DMS153 treated with DMSO at 0.1 percent for 48 hours (cell line): ENCODE measurements around the gene CPM.
"Not testable (repeated sequence)": the region's sequence is repeated elsewhere in the genome, so short reads cannot be mapped to it uniquely, and the experiment has no call there.

ENCODE experiments used
- DNase-seq: peaks from one replicate; lab custom pipeline; 2025; ENCODE audit not compliant: unreplicated experiment; lab: John Stamatoyannopoulos, UW

CPM gene

DNA sequence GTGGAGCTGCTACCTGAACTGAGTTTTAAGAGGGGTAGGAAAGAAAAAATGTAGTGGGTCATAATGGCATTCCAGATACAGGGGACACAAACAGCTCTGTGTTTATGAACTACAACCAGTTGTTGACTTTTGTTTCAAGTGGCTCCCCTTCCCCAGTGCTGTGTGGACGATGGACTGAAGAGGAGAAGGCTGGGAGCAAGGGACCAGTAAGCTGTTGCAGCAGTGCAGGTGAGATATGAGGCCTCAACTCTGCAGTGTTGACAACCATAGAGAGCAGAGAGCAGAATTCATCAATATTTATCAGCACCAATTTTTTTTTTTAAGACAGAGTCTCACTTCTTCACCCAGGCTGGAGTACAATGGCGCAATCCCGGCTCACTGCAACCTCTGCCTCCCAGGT is 78.4 kb downstream of the CPM start:
- DNase-seq: no peak

DNA sequence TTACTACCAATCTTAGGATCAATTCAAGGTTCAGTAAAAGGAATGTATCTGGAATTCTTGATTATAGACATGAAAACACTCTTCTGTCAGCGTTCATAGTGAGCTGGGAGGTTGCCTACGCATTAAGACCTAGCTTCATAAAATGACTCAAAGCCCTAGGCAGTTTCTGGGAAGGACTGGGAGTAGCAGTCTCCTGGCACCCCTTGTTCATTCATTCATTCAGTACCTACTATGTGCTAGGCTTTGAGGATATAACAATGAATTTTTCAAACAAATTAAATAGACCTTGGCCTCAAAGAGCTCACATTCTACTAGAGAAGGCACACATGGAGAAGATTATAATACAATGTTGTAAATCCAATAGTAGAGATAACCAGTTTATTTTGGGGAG is 78.9 kb downstream of the CPM start:
- no peak for DNase-seq

DNA sequence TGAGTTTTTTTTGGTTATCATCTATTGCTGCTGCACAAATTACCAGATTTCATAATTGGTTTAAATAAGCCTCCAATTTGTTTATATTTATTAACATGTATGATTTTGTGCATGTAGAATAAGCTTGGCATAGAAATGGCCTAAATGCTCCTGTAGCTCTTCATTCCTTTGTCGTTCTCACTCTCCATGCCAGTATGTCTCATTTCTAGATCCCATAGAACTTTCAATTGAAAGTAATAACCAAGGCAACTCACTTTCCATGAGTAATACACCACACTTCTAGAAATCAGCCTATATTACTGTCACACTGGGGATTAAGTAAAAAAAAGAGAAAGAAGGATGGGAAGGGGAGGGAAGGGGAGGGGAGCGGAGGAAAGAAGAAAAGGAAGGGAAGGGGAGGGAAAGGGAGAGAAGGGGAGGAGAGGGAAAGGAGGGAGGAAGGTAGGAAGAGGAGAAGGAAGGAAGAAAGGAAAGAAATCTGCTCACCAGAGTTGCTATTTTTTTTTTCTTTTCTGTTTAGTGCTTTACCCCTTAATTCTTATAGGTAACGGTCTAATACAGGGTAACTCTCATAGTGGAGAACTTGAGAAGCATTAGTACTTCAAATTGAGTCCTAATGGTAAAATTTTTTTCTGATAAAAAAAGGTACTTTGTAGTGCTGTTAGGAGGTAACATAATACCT is 79.4 kb downstream of the CPM start:
- no peak for DNase-seq

DNA sequence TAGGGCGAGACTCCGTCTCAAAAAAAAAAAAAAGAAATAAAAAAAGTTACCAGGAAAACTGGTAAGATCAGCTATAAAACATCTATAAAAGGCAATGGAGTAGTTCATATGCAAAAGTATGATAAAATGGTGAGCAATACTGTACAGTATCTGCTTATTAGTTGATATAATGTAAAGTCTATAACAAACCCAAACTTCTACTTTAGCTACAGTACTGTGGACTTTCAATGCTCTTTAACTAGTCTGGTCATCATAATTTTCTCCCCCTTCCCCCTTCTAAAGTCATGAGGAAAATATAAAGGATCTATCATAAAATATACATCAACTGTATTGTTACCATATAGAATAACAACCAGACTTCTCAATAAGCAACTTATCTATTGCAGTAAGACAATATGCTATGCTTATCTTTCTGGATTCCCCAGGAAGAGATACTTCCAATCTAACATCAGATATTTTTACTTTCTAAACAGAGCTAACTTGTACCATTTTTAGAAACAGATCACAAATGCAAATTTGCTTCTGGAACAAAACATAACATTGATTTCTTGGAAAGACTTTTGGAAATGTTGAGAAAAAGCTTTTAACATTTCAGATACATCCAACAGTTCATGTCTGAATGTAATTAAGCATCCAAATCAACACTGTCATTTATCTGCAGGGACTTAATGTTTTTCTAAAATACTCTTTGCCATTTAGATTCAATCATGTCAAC is 81.2 kb downstream of the CPM start:
- no peak for DNase-seq

DNA sequence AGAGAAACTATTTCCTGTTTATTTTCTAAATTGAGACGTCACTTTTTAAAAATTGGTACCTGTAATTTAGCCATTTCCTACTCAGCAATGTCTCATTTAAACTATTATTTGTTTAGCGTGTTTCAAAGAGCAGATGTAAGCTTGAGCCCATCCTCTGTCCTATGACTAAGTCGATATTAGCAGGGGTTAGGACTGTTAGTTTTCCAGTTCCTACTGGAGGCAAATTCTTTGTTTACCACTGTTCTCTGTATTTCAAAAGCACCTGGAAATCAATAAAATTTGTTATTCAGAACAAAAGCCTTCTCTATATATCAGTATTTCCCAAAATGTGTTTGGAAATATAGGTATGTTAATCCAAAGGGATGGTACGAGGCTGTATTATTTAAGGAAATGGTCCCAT is 82.6 kb downstream of the CPM start:
- no peak for DNase-seq

DNA sequence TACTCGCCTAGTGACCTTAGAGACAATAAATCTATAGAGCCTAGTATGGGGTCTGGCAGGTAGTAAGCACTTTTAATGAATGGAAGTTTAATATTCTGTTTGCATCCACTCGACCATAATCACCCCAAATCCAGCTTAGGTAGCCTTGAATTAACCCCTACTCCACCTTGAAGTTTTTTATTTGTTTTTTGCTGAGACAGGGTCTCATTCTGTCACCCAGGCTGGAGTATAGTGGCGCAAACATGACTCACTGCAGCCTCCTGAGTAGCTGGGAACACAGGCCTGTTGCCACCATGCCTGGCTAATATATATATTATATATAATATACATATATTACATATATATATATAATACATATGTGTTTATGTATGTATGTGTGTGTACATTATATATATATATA is 86.2 kb downstream of the CPM start:
- no peak for DNase-seq

DNA sequence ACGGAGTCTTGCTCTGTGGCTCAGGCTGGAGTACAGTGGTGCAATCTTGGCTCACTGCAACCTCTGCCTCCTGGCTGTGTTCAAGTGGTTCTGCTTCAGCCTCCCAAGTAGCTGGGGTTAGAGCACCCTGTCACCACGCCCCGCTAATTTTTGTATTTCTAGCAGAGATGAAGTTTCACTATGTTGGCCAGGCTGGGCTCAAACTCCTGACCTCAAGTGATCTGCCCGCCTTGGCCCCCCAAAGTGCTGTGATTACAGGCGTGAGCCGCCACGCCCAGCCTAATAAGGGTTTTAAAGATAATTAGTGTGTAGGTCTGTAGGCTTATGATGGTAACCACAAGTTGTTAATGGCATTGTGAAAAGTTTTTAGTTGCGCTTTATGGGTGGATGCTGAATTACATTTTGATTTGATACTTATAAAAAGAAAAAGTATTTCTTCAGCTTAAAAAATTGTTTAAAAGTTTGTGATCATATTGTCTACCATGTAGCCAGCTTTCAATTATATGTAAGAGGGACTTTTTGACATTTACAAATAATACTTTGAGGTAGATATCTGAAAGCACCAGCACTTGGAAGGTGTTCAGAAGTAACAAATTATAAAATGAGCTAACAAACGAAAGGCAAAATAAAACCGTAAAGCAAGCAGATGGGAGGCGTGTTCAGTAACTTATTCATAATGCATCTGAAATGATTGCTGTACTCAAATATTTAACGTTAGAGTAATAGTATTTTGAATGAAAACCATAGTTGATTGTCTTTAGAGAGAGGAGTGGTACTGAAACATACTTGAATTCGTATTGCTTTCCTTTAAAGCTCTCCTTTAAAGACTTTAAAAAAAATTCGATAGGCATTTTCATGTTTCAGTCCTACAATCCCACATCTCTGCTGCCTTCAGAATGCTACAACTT is 87.9 kb downstream of the CPM start:
- DNase-seq: no peak

DNA sequence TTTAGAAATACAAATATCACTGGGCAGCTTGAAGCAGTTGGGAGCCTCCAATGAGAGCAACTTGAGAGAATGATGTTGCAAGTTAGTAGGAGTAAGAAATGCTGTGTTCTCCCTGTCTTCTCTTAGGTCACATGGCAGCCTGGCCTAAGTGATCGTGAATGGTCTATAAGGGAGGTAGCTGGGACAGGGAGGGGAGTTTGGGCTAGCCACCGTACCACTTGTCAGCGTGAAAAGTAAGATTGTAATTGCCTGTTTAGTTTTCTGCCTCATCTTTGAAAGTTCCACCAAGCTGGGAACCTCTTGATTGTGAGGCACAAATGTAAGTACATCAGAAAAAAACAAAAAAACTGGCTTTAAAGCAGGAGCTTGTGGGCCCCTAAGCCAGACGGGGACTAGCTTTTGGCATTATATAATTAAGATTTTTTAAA is 88.6 kb downstream of the CPM start:
- DNase-seq: no peak

DNA sequence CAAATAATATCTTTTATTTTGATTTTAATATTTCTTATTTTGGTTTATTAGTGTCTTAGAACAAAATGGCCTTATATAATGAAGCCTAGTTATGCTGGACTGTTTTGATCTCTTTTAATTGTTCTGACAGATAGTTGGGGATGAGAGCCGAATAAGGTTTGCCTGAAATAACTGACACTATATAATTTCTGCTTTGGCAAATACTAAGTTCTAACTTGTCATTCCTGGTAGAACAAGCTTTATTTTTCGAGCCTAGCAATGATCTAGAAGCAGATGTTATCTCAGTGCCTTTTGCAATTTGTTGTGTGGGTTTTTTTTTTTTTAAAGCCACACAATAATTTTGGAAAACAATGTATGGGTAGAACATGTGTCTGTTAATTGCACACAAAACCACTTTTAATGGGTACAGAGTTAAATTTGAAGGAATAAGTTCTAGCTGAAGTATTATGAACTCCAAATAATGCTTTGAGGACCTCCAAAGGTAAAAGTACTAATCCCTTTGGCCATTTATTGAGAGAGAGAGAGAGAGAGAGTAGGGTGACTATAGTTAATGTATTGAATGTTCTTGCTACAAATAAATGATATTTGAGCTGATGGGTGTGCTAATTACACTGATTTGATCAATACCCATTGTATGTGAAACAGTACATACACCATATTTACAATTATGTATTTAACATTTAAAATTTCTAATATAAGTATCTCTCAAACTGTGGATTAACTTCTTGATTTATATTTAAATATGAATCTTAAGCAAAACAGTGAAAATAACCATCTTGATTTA is 90.0 kb downstream of the CPM start:
- no peak for DNase-seq

DNA sequence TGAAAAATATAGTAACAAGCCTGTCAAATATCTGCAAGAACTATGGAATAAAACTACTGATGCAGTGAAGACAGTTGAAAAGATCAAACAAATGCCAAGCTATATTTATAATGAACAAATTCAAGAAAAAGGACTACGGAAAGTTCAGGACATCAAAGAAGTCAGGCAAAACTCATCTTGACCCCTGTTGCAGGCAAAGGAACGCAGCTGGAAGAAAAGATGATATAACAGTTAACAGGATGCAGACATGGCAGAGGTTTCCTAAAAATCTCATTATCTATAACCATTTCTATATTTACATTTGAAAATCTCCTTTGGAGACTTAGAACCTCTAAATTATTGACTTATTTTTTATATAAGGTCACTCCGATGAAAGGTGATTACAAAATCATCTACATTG is 90.8 kb downstream of the CPM start:
- DNase-seq: no peak

DNA sequence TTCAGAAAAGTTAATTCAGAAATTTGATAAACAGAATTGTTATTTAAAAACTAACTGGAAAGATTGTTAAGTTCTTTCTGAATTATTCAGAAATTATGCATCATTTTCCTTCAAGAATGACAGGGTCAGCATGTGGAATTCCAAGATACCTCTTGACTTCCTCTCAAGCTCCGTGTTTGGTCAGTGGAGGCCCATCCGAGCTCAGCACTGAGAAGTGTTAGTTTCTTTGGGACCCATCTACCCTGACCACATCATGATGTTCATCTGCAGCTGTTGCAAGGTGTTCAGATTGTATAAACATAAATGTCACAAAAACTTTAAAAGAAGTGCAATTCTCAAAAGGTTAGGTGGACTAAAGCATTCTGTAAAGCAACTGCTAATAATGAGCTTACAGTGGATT is 91.3 kb downstream of the CPM start:
- no peak for DNase-seq

DNA sequence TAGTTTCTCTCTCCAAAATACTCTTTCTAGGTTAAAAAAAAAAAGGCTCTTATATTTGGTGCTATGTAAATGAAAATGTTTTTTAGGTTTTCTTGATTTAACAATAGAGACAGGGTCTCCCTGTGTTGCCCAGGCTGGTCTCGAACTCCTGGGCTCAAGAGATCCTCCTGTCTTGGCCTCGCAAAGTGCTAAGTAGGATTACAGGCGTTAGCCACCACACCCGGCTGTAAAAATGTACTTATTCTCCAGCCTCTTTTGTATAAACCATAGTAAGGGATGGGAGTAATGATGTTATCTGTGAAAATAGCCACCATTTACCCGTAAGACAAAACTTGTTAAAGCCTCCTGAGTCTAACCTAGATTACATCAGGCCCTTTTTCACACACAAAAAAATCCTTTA is 91.8 kb downstream of the CPM start:
- DNase-seq: not testable (repeated sequence)

DNA sequence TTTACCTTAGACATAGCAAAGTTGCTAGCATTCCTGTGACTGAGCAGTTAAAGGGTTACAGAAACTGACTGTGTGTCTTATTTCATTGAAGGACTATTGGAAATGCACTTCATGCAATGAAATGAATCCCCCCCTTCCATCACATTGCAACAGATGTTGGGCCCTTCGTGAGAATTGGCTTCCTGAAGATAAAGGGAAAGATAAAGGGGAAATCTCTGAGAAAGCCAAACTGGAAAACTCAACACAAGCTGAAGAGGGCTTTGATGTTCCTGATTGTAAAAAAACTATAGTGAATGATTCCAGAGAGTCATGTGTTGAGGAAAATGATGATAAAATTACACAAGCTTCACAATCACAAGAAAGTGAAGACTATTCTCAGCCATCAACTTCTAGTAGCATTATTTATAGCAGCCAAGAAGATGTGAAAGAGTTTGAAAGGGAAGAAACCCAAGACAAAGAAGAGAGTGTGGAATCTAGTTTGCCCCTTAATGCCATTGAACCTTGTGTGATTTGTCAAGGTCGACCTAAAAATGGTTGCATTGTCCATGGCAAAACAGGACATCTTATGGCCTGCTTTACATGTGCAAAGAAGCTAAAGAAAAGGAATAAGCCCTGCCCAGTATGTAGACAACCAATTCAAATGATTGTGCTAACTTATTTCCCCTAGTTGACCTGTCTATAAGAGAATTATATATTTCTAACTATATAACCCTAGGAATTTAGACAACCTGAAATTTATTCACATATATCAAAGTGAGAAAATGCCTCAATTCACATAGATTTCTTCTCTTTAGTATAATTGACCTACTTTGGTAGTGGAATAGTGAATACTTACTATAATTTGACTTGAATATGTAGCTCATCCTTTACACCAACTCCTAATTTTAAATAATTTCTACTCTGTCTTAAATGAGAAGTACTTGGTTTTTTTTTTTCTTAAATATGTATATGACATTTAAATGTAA is 93.5 kb downstream of the CPM start:
- DNase-seq: no peak

DNA sequence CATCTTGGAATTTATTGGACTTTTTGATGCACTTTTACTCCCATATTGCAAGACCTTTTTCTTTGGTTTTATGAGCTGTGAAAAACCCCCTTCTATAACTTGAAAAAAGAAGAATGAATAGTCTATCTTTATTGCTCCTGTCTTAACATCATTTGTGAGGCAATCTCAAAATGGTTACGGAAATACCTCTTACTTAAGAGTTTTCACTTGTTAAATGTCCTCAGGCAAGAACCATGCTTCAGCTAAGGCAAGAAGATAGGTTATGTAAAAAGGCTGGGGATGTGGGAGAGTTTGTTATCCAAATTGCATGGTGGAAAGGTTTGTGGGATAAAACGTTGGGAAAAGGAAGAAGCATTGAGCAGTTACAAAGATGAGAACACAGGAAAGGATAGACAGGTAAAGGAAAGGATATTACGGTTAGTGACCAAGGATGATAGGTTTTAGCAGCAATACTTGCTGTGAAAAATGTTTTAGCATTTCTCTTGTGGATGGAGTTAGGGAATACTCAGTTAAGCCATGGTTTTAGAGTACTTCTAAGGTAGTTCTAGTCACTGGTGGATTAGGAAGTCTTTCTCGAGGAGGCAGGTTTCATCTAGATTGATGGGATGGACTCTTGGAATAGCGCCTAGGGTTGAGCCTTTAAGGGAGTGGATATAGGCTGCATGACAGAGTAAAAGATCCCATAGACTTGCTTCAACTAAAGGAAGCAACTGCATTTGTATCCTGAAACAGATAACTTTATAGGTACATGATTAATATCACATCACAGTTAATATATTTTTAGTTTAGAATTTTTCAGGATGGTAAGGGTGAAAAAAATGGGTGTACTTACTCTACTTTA is 94.7 kb downstream of the CPM start:
- DNase-seq: no peak

DNA sequence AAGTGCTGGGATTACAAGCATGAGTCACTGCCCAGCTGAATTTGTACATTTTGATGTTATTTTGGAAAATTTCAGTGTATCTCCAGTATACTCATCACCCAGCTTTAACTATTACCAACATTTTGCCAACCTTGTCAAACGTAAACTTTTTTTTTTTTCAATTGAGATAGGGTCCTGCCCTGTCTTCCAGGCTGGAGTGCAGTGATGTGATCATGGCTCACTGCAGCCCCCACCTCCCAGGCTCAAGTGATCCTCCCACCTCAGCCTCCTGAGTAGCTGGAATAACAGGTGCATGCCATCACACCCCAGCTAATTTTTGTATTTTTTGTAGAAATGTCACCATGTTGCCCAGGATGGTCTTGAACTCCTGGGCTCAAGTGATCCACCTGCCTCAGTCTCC is 95.8 kb downstream of the CPM start:
- DNase-seq: no peak

DNA sequence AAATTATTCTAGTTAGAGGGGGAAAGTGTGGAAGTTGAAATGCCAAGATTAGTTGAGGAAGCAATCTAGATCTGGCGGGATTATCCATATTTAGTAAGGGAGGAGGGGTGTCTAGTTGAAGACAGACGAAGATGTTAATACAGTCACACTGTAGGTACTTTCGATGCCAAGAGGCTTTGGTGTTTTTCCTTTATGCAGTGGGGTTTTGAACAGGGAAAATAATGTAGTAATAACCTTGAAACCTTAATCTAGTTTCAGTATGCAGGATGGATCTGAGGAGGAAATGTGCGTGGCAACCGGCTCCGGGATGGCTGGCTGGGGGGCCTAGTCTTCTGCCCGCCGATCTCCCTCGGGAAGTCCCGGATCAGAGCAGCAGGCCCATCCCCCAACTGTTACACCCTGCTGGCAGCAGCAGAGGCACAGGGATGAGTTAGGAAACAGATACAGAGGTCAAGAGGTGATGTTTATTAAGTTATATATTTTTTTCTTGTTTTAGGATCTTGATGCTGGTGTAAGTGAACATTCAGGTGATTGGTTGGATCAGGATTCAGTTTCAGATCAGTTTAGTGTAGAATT is 97.5 kb downstream of the CPM start:
- no peak for DNase-seq

DNA sequence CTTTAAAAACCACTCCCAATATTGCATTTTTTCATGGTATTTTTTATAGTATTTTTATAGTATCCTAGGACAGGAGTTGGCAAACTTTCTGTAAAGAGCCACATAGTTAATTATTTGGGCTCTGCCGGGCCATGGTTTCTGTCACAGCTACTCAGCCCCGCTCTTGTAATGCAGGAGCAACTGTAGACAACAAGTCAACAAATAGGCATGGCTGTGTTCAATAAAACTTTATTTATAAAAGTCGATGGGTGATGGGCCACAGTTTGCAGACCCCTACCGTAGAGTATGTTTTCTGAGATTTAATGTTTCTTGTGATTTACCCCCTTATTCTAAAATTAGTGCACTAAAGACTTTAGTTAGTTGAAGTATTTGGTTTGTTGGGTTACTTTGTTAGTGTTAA is 99.5 kb downstream of the CPM start:
- no peak for DNase-seq

DNA sequence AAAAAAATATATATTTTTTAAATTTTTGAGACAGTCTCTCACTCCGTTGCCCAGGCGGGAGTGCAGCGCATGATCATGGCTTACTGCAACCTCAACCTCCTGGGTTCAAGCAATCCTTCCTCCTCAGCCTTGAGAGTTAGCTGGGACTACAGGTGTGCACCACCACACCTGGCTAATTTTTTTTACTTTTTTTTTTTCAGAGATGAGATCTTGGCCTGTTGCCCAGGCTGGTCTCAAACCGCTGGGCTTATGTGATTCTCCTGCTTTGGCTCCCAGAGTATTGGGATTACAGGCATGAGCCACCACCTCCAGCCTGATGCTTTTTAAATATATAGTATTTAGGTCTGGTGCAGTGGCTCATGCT is 100.5 kb downstream of the CPM start:
- DNase-seq: no peak
